ENCODE measurements around the gene TIPRL. TPM values are rescaled to one million over a fixed set of nuclear protein-coding genes. Genes with fewer than 3 reads are reported as not detected.
A peak's percentile ranks its signal among the peaks of the same experiment; 100 is the strongest.

Gene TIPRL
- polyA plus RNA-seq, 2 of the 4 experiments (the other 2 are of a cell fraction) = 31.6 to 70.7 TPM

DNA sequence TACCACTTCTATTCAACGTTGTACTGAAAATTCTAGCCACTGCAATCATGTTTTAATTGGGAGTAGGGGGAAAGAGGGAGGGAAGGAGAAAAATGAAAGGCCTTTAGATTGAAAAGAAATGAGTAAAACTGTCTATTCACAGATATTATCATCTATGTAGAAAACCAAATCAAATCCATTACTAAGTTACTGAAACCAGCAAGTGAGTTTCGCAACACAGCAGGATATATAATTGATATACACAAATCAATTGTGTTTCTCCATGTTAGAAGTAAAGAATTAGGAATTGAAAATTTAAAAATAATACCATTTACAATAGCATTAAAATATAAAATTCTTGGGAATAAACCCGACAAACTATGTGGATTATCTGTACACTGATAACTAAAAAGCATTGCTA lies 66.3 kb downstream of the TIPRL start:
- CTCF ChIA-PET = interaction anchor here (0.5 to 2.4 kb wide), 3 partner anchors 10 to 12 kb away, joined by 3 to 12 read pairs (median 3); no protein-coding TSS in a partner anchor
- Histone ChIP-seq H3K4me2 (no peak overlapping the region), H3K9me3 (no peaks in the 10 kb centered on the region), H3K4me3 (no peak overlapping the region), H3K4me1 (peaks cover 26% of the 10 kb centered on the region), H3K27ac (no peak overlapping the region)
- POLR2A ChIA-PET = no interaction called here
- ATAC-seq (no peak), FAIRE-seq (no peak), DNase-seq (ENCODE audit: low read depth in 1 of 2, low spot score in 1 of 2) (no peak)
- TF ChIP-seq CEBPB (IDR thresholded peaks at IDR 0.05) = peak; percentile 38 to 62; a peak in 3 of 4 replicates
- TF ChIP-seq HEYL (CRISPR knock-in tag; IDR thresholded peaks at IDR 0.05) = no peak
- TF ChIP-seq, protein P1, sequence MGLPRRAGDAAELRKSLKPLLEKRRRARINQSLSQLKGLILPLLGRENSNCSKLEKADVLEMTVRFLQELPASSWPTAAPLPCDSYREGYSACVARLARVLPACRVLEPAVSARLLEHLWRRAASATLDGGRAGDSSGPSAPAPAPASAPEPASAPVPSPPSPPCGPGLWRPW (IDR thresholded peaks at IDR 0.05) = no peak
- TF ChIP-seq, protein P2, sequence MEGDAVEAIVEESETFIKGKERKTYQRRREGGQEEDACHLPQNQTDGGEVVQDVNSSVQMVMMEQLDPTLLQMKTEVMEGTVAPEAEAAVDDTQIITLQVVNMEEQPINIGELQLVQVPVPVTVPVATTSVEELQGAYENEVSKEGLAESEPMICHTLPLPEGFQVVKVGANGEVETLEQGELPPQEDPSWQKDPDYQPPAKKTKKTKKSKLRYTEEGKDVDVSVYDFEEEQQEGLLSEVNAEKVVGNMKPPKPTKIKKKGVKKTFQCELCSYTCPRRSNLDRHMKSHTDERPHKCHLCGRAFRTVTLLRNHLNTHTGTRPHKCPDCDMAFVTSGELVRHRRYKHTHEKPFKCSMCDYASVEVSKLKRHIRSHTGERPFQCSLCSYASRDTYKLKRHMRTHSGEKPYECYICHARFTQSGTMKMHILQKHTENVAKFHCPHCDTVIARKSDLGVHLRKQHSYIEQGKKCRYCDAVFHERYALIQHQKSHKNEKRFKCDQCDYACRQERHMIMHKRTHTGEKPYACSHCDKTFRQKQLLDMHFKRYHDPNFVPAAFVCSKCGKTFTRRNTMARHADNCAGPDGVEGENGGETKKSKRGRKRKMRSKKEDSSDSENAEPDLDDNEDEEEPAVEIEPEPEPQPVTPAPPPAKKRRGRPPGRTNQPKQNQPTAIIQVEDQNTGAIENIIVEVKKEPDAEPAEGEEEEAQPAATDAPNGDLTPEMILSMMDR (IDR thresholded peaks at IDR 0.05) = no peak
- no peak for TF ChIP-seq HOXB5 (CRISPR knock-in tag; IDR thresholded peaks at IDR 0.05)
- WGBS (ENCODE audit: missing lambda C conversion rate) = 93% methylated on average over 3 of the region's 3 CpGs

DNA sequence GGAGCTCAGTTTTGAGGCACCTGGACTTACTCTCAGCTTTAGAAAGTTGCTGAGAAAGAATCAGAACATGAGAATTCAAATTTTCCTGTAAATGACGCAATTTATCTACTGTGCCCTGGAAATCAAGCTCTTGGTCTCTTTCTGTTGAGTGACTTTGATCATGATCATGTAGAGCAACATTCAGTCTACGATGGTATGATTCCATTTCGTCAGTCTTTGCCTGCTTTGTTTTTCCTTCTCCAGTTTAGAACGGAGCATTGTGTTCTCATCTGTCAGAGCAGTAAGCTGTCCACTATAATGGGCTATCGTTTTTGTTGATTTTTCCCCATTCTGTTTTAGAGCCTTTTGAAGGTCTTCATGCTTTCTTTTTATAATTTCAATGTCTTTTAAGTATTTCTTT lies 67.7 kb downstream of the TIPRL start:
- ChIA-PET CTCF (interaction anchor here (1.1 kb wide), 1 partner anchor 10 kb away, joined by 3 read pairs; no protein-coding TSS in a partner anchor), POLR2A (interaction anchor here (0.6 kb wide), 1 partner anchor 9 kb away, joined by 5 read pairs; no protein-coding TSS in a partner anchor)
- no peak for TF ChIP-seq NFE2L2 (conservative IDR thresholded peaks at IDR 0.05; ENCODE audit: low read length)
- 0 out of 4 replicates have a peak, but pooled peaks of 1 of the 2 experiments have one; percentile 11 for TF ChIP-seq CEBPB (IDR thresholded peaks at IDR 0.05)
- WGBS (ENCODE audit: missing lambda C conversion rate) = 87% methylated on average over 5 of the region's 5 CpGs
- ATAC-seq = no peak
- no peak for FAIRE-seq
- Histone ChIP-seq H3K4me1 (peaks cover 26% of the 10 kb centered on the region), H3K4me3 (no peak overlapping the region), H3K4me2 (no peak overlapping the region), H3K9me3 (no peaks in the 10 kb centered on the region), H3K27ac (no peak overlapping the region)
- DNase-seq (ENCODE audit: low read depth in 1 of 2, low spot score in 1 of 2) = no peak

Small RNAs within 50 kb of the gene (small RNA-seq; reads per million reads assigned to genes)
- 0 reads per million in 6 experiments for gene AL021397.1

Other genes starting within 250 kb of the TIPRL start
- gene DCAF6, start 242.3 kb upstream of the TIPRL start, polyA plus RNA-seq (2011; rRNA removed) = 74.7 and 86.8 TPM in 2 replicates
- gene DCAF6, start 242.3 kb upstream of the TIPRL start, polyA plus RNA-seq (2017; fragmentation: RNase III; extraction: RNeasy Plus Mini Kit Qiagen cat#74134 plus additional on column Dnase treatment) = 34.4 to 39.9 TPM (median 38.4 TPM) in 3 replicates
- gene MPC2, start 241.9 kb upstream of the TIPRL start, polyA plus RNA-seq (2011; rRNA removed) = 98.9 and 120 TPM in 2 replicates
- gene MPC2, start 241.9 kb upstream of the TIPRL start, polyA plus RNA-seq (2017; fragmentation: RNase III; extraction: RNeasy Plus Mini Kit Qiagen cat#74134 plus additional on column Dnase treatment) = 49.5 to 53.0 TPM (median 49.7 TPM) in 3 replicates
- gene GPR161, start 42.0 kb upstream of the TIPRL start, polyA plus RNA-seq (2011; rRNA removed) = 7.8 and 16.1 TPM in 2 replicates
- 6.6 to 9.4 TPM (median 9.4 TPM) in 3 replicates for gene GPR161, start 42.0 kb upstream of the TIPRL start, polyA plus RNA-seq (2017; fragmentation: RNase III; extraction: RNeasy Plus Mini Kit Qiagen cat#74134 plus additional on column Dnase treatment)
- 40.1 and 43.8 TPM in 2 replicates for gene SFT2D2, start 47.0 kb downstream of the TIPRL start, polyA plus RNA-seq (2011; rRNA removed)
- gene SFT2D2, start 47.0 kb downstream of the TIPRL start, polyA plus RNA-seq (2017; fragmentation: RNase III; extraction: RNeasy Plus Mini Kit Qiagen cat#74134 plus additional on column Dnase treatment) = 12.3 to 14.1 TPM (median 12.8 TPM) in 3 replicates
- 1.7 and 2.0 TPM in 2 replicates for gene TBX19, start 101.9 kb downstream of the TIPRL start, polyA plus RNA-seq (2011; rRNA removed)
- gene TBX19, start 101.9 kb downstream of the TIPRL start, polyA plus RNA-seq (2017; fragmentation: RNase III; extraction: RNeasy Plus Mini Kit Qiagen cat#74134 plus additional on column Dnase treatment) = 0.97 to 1.0 TPM (median 0.98 TPM) in 3 replicates

Measured in A549 (cell line).